GM18505 (cell line): ENCODE data around the gene NSG2.

Source experiments
- ATAC-seq: cut with Tn5 transposase; IDR thresholded peaks from one replicate; pipeline ENCODE4 v1.9.1; 2021; ENCODE audit not compliant: unreplicated experiment
- POLR2A ChIP-seq: IDR thresholded peaks from 4 replicates; pipeline ENCODE4 v1.6.1; 2011; ENCODE audit warnings: borderline replicate concordance; ENCODE audit not compliant: insufficient read depth, insufficient read length; ENCODE audit errors: extremely low read depth

Gene NSG2

GRCh38 chr5:174106997-174107655 is 61.6 kb downstream of the NSG2 start:
- TF ChIP-seq POLR2A = no peak
- ATAC-seq = no peak

GRCh38 chr5:174108745-174109144 is 63.2 kb downstream of the NSG2 start:
- TF ChIP-seq POLR2A = no peak
- ATAC-seq = no peak

GRCh38 chr5:174109698-174110260 is 64.3 kb downstream of the NSG2 start:
- TF ChIP-seq POLR2A = no peak

GRCh38 chr5:174110310-174110709 is 64.8 kb downstream of the NSG2 start:
- TF ChIP-seq POLR2A = no peak
- ATAC-seq = no peak

More at GRCh38 chr5:174109698-174110260, 64.3 kb downstream of the NSG2 start:
- ATAC-seq = no peak

- no peak for TF ChIP-seq POLR2A
- no peak for ATAC-seq
Observed at GRCh38 chr5:174111287-174111973, 65.9 kb downstream of the NSG2 start.

- ATAC-seq = no peak
- no peak for TF ChIP-seq POLR2A
Observed at GRCh38 chr5:174115226-174115625, 69.7 kb downstream of the NSG2 start.

GRCh38 chr5:174118823-174119467 is 73.4 kb downstream of the NSG2 start:
- no peak for ATAC-seq
- TF ChIP-seq POLR2A = no peak

- no peak for TF ChIP-seq POLR2A
- ATAC-seq = no peak
Observed at GRCh38 chr5:174119468-174119881, 74.0 kb downstream of the NSG2 start.

- TF ChIP-seq POLR2A = no peak
- no peak for ATAC-seq
Observed at GRCh38 chr5:174120401-174121005, 75.0 kb downstream of the NSG2 start.

GRCh38 chr5:174134545-174134944 is 89.0 kb downstream of the NSG2 start:
- TF ChIP-seq POLR2A = no peak

GRCh38 chr5:174139623-174140022 is 94.1 kb downstream of the NSG2 start:
- no peak for TF ChIP-seq POLR2A
- ATAC-seq = no peak

More at GRCh38 chr5:174134545-174134944, 89.0 kb downstream of the NSG2 start:
- ATAC-seq = no peak

GRCh38 chr5:174140452-174141020 is 95.0 kb downstream of the NSG2 start:
- ATAC-seq = no peak
- no peak for TF ChIP-seq POLR2A

GRCh38 chr5:174141398-174141797 is 95.9 kb downstream of the NSG2 start:
- ATAC-seq = no peak
- no peak for TF ChIP-seq POLR2A
